ENCODE data around the gene SH3TC2.

- TF ChIP-seq CTCF (IDR thresholded peaks at IDR 0.05) (no peak), POLR2A (IDR thresholded peaks at IDR 0.05) (no peak), POLR2AphosphoS5 (IDR thresholded peaks at IDR 0.05) (no peak)
These were observed 86.1 kb downstream of the SH3TC2 start for GRCh38 chr5:148976569-148977381.

Data from breast epithelium (tissue), 3 donors.